ENCODE results near the gene ICE2. TPM values are rescaled to one million over a fixed set of nuclear protein-coding genes. Genes with fewer than 3 reads are reported as not detected.

Gene ICE2
- total and polyA plus RNA-seq, 2 of the 4 experiments (the other 2 are of a cell fraction) = 14.7 to 21.1 TPM

- Histone ChIP-seq H3K27ac (ENCODE audit: insufficient read depth, low read length) (peak overlapping the region; percentile 87), H2BK15ac (ENCODE audit: low read depth, low read length) (no peak overlapping the region), H2BK120ac (ENCODE audit: low read depth, low read length) (peak overlapping the region; percentile 42), H3K18ac (ENCODE audit: low read depth, low read length) (peak overlapping the region; percentile 13), H3K56ac (ENCODE audit: extremely low read depth, insufficient read depth, low read length) (peak overlapping the region; percentile 99), H4K91ac (ENCODE audit: insufficient read depth, low read depth, low read length) (peak overlapping the region; percentile 97), H3K27me3 (ENCODE audit: control insufficient read depth, insufficient read depth, low read length) (no peaks in the 10 kb centered on the region), H3K79me1 (ENCODE audit: low read depth in 1 of 2, low read length in 2 of 2) (peaks cover 4 to 41% of the 10 kb centered on the region in 2 experiments; a peak in 3 of 4 replicates), H3K9ac (ENCODE audit: low read depth, low read length) (peak overlapping the region; percentile 92), H3K4me1 (ENCODE audit: control insufficient read depth, insufficient read depth, low read length) (peaks cover 48% of the 10 kb centered on the region), H2AK5ac (ENCODE audit: low read depth, low read length) (peak overlapping the region; percentile 76), H2BK5ac (ENCODE audit: low read depth, low read length, poor library complexity, severe bottlenecking) (peak overlapping the region; percentile 86), H2AFZ (replicated peaks; ENCODE audit: low read length, poor library complexity) (no peak overlapping the region), H3K9me3 (ENCODE audit: control insufficient read depth, insufficient read depth, low read length) (no peaks in the 10 kb centered on the region), H2BK20ac (ENCODE audit: low read depth, low read length) (no peak overlapping the region), H3K36me3 (ENCODE audit: control insufficient read depth, insufficient read depth, low read length) (peaks cover 29% of the 10 kb centered on the region), H3K4ac (ENCODE audit: low read depth, low read length) (peak overlapping the region; percentile 96), H4K8ac (ENCODE audit: low read depth in 2 of 2, low read length in 2 of 2) (peak overlapping the region; percentile 85 to 94; a peak in 3 of 4 replicates), H3K9me1 (ENCODE audit: insufficient read depth, low read length) (peaks cover 9% of the 10 kb centered on the region), H4K5ac (ENCODE audit: low read depth, low read length) (peak overlapping the region; percentile 11), H3K23ac (ENCODE audit: low read depth, low read length) (peak overlapping the region; percentile 98), H2AK9ac (replicated peaks; ENCODE audit: low read depth, low read length, poor library complexity) (peak overlapping the region; percentile 6), H3K4me2 (ENCODE audit: low read depth, low read length) (peak overlapping the region; percentile 92), H3K4me3 (ENCODE audit: insufficient read depth, low read depth, low read length) (peak overlapping the region; percentile 70), H3K14ac (replicated peaks; ENCODE audit: low read depth, low read length) (peak overlapping the region; percentile 98), H4K20me1 (ENCODE audit: insufficient read depth, low read length) (peaks cover 57% of the 10 kb centered on the region)
- BruUV-seq (replicated peaks) = no TSS peak
- WGBS, 2 experiments (ENCODE audit: extremely low coverage in 2 of 2, insufficient read length in 1 of 2) = 39% methylated on average over 2 of the region's 5 CpGs; no CpG with 5 or more reads in 1 of the 2 experiments
- ChIA-PET POLR2A (ENCODE audit: unreplicated experiment) (interaction anchor here (0.9 kb wide), 1 partner anchor 25 kb away, joined by 3 read pairs; no protein-coding TSS in a partner anchor), CTCF (no interaction called here)
- dilution Hi-C loops (cut with HindIII; ENCODE audit: low sequenced_read_pairs, unreplicated experiment) (no loop called here), in situ Hi-C loops (cut with MboI; ENCODE audit: low sequenced_read_pairs) (no loop called here), intact Hi-C loops (cut with micrococcal nuclease) (no loop called here)
- TF ChIP-seq RCOR1 (IDR thresholded peaks at IDR 0.05; ENCODE audit: insufficient replicate concordance, low read length) (no peak), SMC3 (IDR thresholded peaks at IDR 0.05; ENCODE audit: low read depth, low read length) (no peak), CEBPB (IDR thresholded peaks at IDR 0.05; ENCODE audit: low read depth, low read length) (no peak), CTCF (conservative IDR thresholded peaks at IDR 0.05; ENCODE audit: low read depth, low read length) (no peak), MXI1 (IDR thresholded peaks at IDR 0.05; ENCODE audit: borderline replicate concordance, low read depth, low read length) (no peak), RAD21 (IDR thresholded peaks at IDR 0.05; ENCODE audit: low read length) (no peak), CHD1 (IDR thresholded peaks at IDR 0.05; ENCODE audit: low read depth, low read length) (no peak), ELK1 (IDR thresholded peaks at IDR 0.05; ENCODE audit: borderline replicate concordance, low read depth, low read length) (no peak), RFX5 (IDR thresholded peaks at IDR 0.05; ENCODE audit: low read depth, low read length) (no peak), FOS (IDR thresholded peaks at IDR 0.05; ENCODE audit: low read depth, low read length) (no peak), POLR2A (IDR thresholded peaks at IDR 0.05; ENCODE audit: low read depth, low read length) (no peak), MAFK (IDR thresholded peaks at IDR 0.05; ENCODE audit: low read depth, low read length) (no peak), NFE2L2 (IDR thresholded peaks at IDR 0.05; ENCODE audit: low read depth, low read length) (no peak), USF2 (IDR thresholded peaks at IDR 0.05; ENCODE audit: low read depth, low read length) (no peak), BHLHE40 (IDR thresholded peaks at IDR 0.05; ENCODE audit: low read depth, low read length) (no peak), MAZ (IDR thresholded peaks at IDR 0.05; ENCODE audit: borderline replicate concordance, low read depth, low read length) (no peak)
- no peak for DNase-seq
- no peak for ATAC-seq (ENCODE audit: low read depth)
Measured at GRCh38 chr15:60396560-60396957, 82.4 kb downstream of the ICE2 start.

Data from IMR-90 (cell line).